Prostate gland (tissue), 2 donors: ENCODE data around the gene OR4Q3.
"Not testable (repeated sequence)": the region's sequence is repeated elsewhere in the genome, so short reads cannot be mapped to it uniquely, and the experiment has no call there.

Experiments
- POLR2A ChIP-seq: fragments of 450-650 bp; IDR thresholded peaks from one replicate; pipeline ENCODE4 v1.6.1; 2016; ENCODE audit warnings: antibody characterized with exemption, mild to moderate bottlenecking
- TF ChIP-seq, protein P1 (sequence below), 4 experiments: fragments of 200-600 bp in 2 of 4; fragments of 450-650 bp in 2 of 4; sonication (generic) in 2 of 4; IDR thresholded peaks; 1 replicate in 3 of 4; 2 replicates in 1 of 4; pipeline ENCODE4 v1.5.1; 2016 to 2019; ENCODE audit warnings: antibody characterized with exemption in 4 of 4, mild to moderate bottlenecking in 2 of 4, moderate library complexity in 2 of 4

DNA sequence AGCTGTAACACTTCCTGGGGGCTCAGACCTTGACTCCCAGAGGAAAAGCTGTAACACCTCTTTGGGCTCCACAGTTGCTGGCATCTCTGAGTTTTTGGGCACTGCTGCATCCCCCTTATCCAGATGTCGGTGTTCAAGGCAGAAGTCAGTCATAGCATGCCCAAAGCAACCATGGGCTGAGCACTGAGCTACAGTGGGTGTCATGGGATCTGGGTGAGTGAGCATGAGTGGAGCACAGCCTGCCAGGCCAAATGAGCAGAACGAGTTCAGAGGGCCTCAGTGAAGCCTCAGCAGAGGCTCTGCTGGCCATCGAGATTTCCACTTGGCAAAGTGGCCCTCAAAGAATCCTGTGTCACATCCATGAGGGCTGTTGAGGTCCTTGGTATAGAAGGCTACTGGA, 28.1 kb downstream of the OR4Q3 start:
- TF ChIP-seq, protein P1, sequence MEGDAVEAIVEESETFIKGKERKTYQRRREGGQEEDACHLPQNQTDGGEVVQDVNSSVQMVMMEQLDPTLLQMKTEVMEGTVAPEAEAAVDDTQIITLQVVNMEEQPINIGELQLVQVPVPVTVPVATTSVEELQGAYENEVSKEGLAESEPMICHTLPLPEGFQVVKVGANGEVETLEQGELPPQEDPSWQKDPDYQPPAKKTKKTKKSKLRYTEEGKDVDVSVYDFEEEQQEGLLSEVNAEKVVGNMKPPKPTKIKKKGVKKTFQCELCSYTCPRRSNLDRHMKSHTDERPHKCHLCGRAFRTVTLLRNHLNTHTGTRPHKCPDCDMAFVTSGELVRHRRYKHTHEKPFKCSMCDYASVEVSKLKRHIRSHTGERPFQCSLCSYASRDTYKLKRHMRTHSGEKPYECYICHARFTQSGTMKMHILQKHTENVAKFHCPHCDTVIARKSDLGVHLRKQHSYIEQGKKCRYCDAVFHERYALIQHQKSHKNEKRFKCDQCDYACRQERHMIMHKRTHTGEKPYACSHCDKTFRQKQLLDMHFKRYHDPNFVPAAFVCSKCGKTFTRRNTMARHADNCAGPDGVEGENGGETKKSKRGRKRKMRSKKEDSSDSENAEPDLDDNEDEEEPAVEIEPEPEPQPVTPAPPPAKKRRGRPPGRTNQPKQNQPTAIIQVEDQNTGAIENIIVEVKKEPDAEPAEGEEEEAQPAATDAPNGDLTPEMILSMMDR (IDR thresholded peaks at IDR 0.05): not testable (repeated sequence)
- not testable (repeated sequence) for TF ChIP-seq POLR2A
